Measurements from ENCODE around the gene UBE2S. TPM values are rescaled to one million over a fixed set of nuclear protein-coding genes. Genes with fewer than 3 reads are reported as not detected.

The UBE2S gene
- total and polyA plus RNA-seq, 2 of the 8 experiments (the other 6 are each of a cell fraction or from before 2014, with no cell fraction given): 398 to 530 TPM

DNA sequence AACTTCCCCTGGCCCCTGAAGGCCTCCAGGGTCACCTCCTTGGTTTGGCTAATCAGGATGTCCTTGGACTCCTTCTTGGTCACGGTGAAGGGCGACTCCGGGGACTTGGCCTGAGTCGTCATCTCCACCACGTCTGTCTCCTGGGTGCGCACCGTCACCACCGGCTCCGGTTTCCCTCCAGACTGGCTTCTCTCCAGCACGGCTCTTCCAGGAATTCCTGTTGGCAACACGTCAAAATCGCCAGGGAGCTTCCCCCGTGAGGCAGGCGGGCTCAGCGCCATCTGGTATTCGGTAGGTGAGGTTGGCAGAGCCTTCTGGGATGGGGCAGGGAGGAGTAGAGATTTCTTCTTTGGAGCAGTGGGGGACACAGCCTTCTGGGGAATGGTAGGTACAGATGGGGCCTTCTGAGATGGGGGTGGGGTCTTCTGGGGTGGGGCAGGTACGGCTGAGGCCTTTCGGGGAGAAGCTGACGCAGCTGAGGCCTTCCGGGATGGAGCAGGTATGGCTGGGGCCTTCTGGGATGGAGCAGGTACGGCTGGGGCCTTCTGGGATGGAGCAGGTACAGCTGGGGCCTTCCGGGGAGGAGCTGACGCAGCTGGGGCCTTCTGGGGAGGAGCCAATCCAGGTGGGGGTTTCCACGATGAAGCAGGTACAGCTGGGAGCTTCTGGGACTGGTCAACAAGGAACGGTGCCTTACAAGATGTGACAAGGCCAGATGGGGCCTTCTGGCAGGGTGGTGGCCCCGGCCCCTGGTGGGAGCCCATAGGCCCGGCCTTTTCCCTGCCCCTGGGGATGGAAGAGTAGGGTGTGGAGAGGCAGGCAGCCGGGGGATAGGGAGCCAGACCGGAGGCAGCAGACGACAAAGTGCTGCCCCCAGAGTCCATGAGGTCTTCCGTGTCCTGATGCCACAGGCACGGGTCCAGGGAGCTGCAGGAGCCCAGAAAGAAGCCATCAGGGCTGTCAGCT is 48.4 kb downstream of the UBE2S start:
- Histone ChIP-seq H4K8ac (ENCODE audit: extremely low read depth, insufficient read depth, low read length) (peak overlapping the region; percentile 21; the same call in 1 of the 2 replicates), H2BK12ac (ENCODE audit: low read depth, low read length) (0 out of 2 replicates have a peak overlapping the region, but pooled peaks have one; percentile 17), H3K4me3 (ENCODE audit: extremely low read depth in 1 of 4, insufficient read depth in 2 of 4, low read depth in 3 of 4, low read length in 4 of 4) (no peak overlapping the region), H3K4ac (replicated peaks; ENCODE audit: insufficient read length, low read depth, low read length) (no peak overlapping the region), H3K9me3 (ENCODE audit: insufficient read depth in 2 of 2, low read depth in 1 of 2, low read length in 1 of 2) (no peaks in the 10 kb centered on the region), H3K23ac (ENCODE audit: insufficient read length) (no peak overlapping the region), H2BK5ac (ENCODE audit: low read depth, low read length) (no peak overlapping the region), H4K5ac (ENCODE audit: insufficient read length, low read depth, low read length) (no peak overlapping the region), H2BK20ac (ENCODE audit: low read length) (peak overlapping the region; percentile 32; the same call in 1 of the 2 replicates), H2BK120ac (replicated peaks; ENCODE audit: low read depth, low read length) (no peak overlapping the region), H3K27ac (ENCODE audit: low read depth, low read length) (no peak overlapping the region), H3K4me1 (replicated peaks in 1 of 4; ENCODE audit: control insufficient read depth in 3 of 4, insufficient read depth in 4 of 4, low read length in 3 of 4) (peaks cover 0 to 9% (median 7%) of the 10 kb centered on the region in 4 experiments; a peak in 6 of 7 replicates), H3K18ac (ENCODE audit: extremely low read depth, low read length) (no peak overlapping the region), H3K36me3 (ENCODE audit: control insufficient read depth in 2 of 4, insufficient read depth in 4 of 4, low read length in 3 of 4) (no peaks in the 10 kb centered on the region), H2AFZ (ENCODE audit: low read length) (no peak overlapping the region), H3K79me1 (ENCODE audit: low read depth, low read length) (no peaks in the 10 kb centered on the region), H2BK15ac (ENCODE audit: low read length) (peak overlapping the region; percentile 61; the same call in 1 of the 2 replicates), H4K91ac (replicated peaks; ENCODE audit: insufficient read length, low read length) (no peak overlapping the region), H3K56ac (replicated peaks; ENCODE audit: insufficient read length, low read depth, low read length) (no peak overlapping the region), H3K27me3 (replicated peaks in 1 of 4; ENCODE audit: control insufficient read depth in 3 of 4, extremely low read depth in 1 of 4, insufficient read depth in 3 of 4, low read length in 3 of 4) (peaks cover 2 to 30% (median 25%) of the 10 kb centered on the region in 4 experiments), H3K23me2 (ENCODE audit: low read depth, low read length) (peaks cover 3% of the 10 kb centered on the region; the same call in 1 of the 2 replicates), H3K4me2 (ENCODE audit: insufficient read depth in 1 of 2, low read depth in 2 of 2, low read length in 2 of 2) (no peak overlapping the region), H4K20me1 (replicated peaks in 1 of 2; ENCODE audit: control insufficient read depth in 1 of 2, insufficient read depth in 2 of 2, low read length in 2 of 2) (peaks cover 0 to 1% of the 10 kb centered on the region in 2 experiments), H3K79me2 (ENCODE audit: control insufficient read depth in 1 of 2, insufficient read depth in 2 of 2, low read length in 2 of 2) (no peaks in the 10 kb centered on the region), H2AK5ac (ENCODE audit: low read depth, low read length) (no peak overlapping the region), H3K9ac (replicated peaks in 1 of 4; ENCODE audit: extremely low read depth in 1 of 4, low read depth in 3 of 4, low read length in 3 of 4) (no peak overlapping the region), H3K14ac (ENCODE audit: insufficient read length) (no peak overlapping the region)
- DNase-seq (ENCODE audit: low read depth in 1 of 2, low spot score in 2 of 2) (no peak), FAIRE-seq (no peak)
- WGBS, 2 experiments (ENCODE audit: extremely low coverage in 1 of 2, insufficient coverage in 1 of 2, insufficient read length in 1 of 2, insufficient replicate concordance in 2 of 2, low coverage in 1 of 2, low lambda C conversion rate in 2 of 2, missing lambda C conversion rate in 1 of 2): 92% methylated on average over 27 of the region's 32 CpGs; no CpG with 5 or more reads in 1 of the 2 experiments
- ChIA-PET POLR2A (ENCODE audit: partially characterized antibody) (interaction anchor here (0.6 to 6.1 kb wide), 14 partner anchors 9 to 288 kb away, joined by 3 to 30 read pairs (median 3); partner anchors contain the start of genes CCDC106, DNAAF3, TMEM238 and UBE2S), CTCF (ENCODE audit: partially characterized antibody) (interaction anchor here (0.6 to 2.0 kb wide), 10 partner anchors 10 to 114 kb away, joined by 3 to 5 read pairs (median 4); partner anchors contain the start of gene TMEM238)
- no peak for TF ChIP-seq FOSL1 (IDR thresholded peaks at IDR 0.05; ENCODE audit: insufficient read depth, low read depth, low read length)
- TF ChIP-seq CHD1 (IDR thresholded peaks at IDR 0.05; ENCODE audit: low read depth, low read length): no peak
- TF ChIP-seq ZNF274 (IDR thresholded peaks at IDR 0.05; ENCODE audit: borderline replicate concordance, extremely low read depth, low read length): no peak
- no peak for TF ChIP-seq TBP (IDR thresholded peaks at IDR 0.05; ENCODE audit: low read depth, low read length)
- TF ChIP-seq TEAD4 (IDR thresholded peaks at IDR 0.05; ENCODE audit: low read depth, low read length): no peak
- no peak for TF ChIP-seq HDAC2 (IDR thresholded peaks at IDR 0.05; ENCODE audit: borderline replicate concordance in 1 of 2, low read depth in 2 of 2, low read length in 2 of 2)
- no peak for TF ChIP-seq RFX5 (IDR thresholded peaks at IDR 0.05; ENCODE audit: borderline replicate concordance, low read depth, low read length)
- TF ChIP-seq BACH1 (IDR thresholded peaks at IDR 0.05; ENCODE audit: low read length): no peak
- TF ChIP-seq, protein P1, sequence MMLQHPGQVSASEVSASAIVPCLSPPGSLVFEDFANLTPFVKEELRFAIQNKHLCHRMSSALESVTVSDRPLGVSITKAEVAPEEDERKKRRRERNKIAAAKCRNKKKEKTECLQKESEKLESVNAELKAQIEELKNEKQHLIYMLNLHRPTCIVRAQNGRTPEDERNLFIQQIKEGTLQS (IDR thresholded peaks at IDR 0.05; ENCODE audit: insufficient read depth, low read depth, low read length): no peak
- no peak for TF ChIP-seq BRCA1 (IDR thresholded peaks at IDR 0.05; ENCODE audit: low read depth, low read length)

Measured in H1 (cell line).